ELR (cell line): Measurements from ENCODE around the gene CTAG2.
"Not testable (repeated sequence)": the region's sequence is repeated elsewhere in the genome, so short reads cannot be mapped to it uniquely, and the experiment has no call there.

Experiments used
- DNase-seq: peaks from one replicate; pipeline ENCODE4 v3.0.0-alpha.2; 2015; ENCODE audit warnings: low read depth

CTAG2 gene

GRCh38 chrX:154653413-154653812, at the start of gene CTAG2:
TSS of gene CTAG2 (minus strand) at chrX:154653579. CDS start at chrX:154653515, 64 bp downstream.
- DNase-seq = not testable (repeated sequence)

GRCh38 chrX:154698630-154699248, 45.4 kb upstream of the CTAG2 start:
- no peak for DNase-seq

- no peak for DNase-seq
Measured at GRCh38 chrX:154696676-154697045, 43.3 kb upstream of the CTAG2 start.

GRCh38 chrX:154695911-154696675, 42.7 kb upstream of the CTAG2 start:
- DNase-seq = peak; percentile 65

- no peak for DNase-seq
Measured at GRCh38 chrX:154693394-154693793, 40.0 kb upstream of the CTAG2 start.

GRCh38 chrX:154690438-154690837, 37.1 kb upstream of the CTAG2 start:
- DNase-seq = not testable (repeated sequence)

GRCh38 chrX:154672084-154672483, 18.7 kb upstream of the CTAG2 start:
- DNase-seq = not testable (repeated sequence)

GRCh38 chrX:154670848-154671247, 17.5 kb upstream of the CTAG2 start:
- DNase-seq = not testable (repeated sequence)

- no peak for DNase-seq
Measured at GRCh38 chrX:154661899-154662298, 8.5 kb upstream of the CTAG2 start.

- DNase-seq = peak; percentile 5
Measured at GRCh38 chrX:154661170-154661569, 7.8 kb upstream of the CTAG2 start.

- DNase-seq = no peak
Measured at GRCh38 chrX:154660541-154660940, 7.2 kb upstream of the CTAG2 start.

- DNase-seq = no peak
Measured at GRCh38 chrX:154658957-154659356, 5.6 kb upstream of the CTAG2 start.

- no peak for DNase-seq
Measured at GRCh38 chrX:154658187-154658586, 4.8 kb upstream of the CTAG2 start.

- DNase-seq = no peak
Measured at GRCh38 chrX:154657226-154657805, 3.9 kb upstream of the CTAG2 start.

GRCh38 chrX:154655786-154656185, 2.4 kb upstream of the CTAG2 start:
- DNase-seq = no peak

- DNase-seq = no peak
Measured at GRCh38 chrX:154655346-154655745, 2.0 kb upstream of the CTAG2 start.

GRCh38 chrX:154654925-154655324, 1.5 kb upstream of the CTAG2 start:
- DNase-seq = no peak

- no peak for DNase-seq
Measured at GRCh38 chrX:154654372-154654771, 993 bp upstream of the CTAG2 start.

GRCh38 chrX:154653048-154653401, 354 bp downstream of the CTAG2 start:
- DNase-seq = no peak

GRCh38 chrX:154652311-154653047, 900 bp downstream of the CTAG2 start:
- DNase-seq = no peak

GRCh38 chrX:154650221-154650510, 3.2 kb downstream of the CTAG2 start:
- DNase-seq = no peak

- no peak for DNase-seq
Measured at GRCh38 chrX:154649503-154650220, 3.7 kb downstream of the CTAG2 start.
